WI38 (cell line): ENCODE data around the gene RERE.
A peak's percentile ranks its signal among the peaks of the same experiment; 100 is the strongest.

Source experiments
- H3K4me3 ChIP-seq: 2 replicates; pipeline ENCODE4 v1.5.1; 2011; ENCODE audit warnings: low read depth, mild to moderate bottlenecking, control low read depth, low read length
- CTCF ChIP-seq: IDR thresholded peaks from 2 replicates; pipeline ENCODE4 v1.5.1; 2012; ENCODE audit warnings: low read depth, mild to moderate bottlenecking, control low read depth, low read length

RERE gene

DNA sequence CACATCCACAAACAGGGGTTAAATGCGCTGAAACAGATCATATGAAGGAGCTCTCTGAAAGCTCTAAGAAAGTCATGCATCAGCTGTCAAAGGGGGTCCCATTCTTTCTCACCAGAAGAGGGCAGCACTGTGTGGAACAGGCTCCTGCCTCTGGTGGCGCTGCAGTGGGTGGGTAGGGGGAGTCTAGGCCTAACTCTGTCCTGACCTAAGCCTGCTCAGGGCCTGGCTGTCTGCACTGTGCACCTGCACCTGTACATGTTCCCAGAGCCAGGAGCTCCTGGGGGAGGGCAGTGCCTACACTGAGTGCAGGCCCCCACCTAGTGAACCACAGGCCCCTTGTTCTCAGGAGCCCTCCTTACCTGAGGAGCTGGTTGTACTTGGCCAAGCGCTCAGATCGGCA lies 45.1 kb upstream of the RERE start:
- TF ChIP-seq CTCF = peak; percentile 55
- no peak overlapping the region for H3K4me3 ChIP-seq

DNA sequence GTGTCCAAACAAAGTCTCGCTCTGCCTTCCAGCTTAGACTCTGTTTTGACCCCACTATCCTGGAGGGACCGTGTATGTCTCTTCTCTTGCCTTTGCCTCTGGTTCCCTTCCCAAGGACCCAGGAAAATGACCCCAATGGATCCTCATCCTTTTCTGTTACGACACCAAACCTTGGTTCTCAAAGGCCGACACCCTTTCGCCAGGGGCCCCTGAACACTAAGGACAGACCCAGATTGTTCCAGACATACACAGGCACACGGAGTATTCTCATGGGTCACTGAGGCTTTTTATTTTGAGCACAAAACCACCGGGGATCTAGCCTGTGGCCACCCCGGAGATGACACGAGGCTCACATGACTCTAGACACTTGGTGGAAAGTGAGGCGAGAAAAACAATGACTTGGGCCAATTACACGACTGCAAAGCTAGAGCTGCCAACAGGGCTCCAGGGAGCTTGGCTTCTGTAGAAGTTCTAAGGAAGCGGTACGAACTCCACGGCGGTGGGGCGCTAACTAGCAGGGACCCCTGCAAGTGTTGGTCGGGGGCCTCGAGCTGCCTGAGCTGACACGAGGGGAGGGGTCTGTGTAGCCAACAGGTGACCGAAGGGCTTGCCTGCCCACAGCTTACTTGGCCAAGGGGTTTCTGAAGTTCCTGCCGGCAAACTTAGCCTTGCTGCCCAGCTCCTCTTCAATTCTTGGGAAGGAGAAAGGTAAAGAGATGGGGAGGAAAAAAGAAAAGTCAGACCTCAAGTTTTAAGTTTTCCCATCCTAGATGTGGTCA lies 43.5 kb upstream of the RERE start:
- no peak overlapping the region for H3K4me3 ChIP-seq
- TF ChIP-seq CTCF = no peak

DNA sequence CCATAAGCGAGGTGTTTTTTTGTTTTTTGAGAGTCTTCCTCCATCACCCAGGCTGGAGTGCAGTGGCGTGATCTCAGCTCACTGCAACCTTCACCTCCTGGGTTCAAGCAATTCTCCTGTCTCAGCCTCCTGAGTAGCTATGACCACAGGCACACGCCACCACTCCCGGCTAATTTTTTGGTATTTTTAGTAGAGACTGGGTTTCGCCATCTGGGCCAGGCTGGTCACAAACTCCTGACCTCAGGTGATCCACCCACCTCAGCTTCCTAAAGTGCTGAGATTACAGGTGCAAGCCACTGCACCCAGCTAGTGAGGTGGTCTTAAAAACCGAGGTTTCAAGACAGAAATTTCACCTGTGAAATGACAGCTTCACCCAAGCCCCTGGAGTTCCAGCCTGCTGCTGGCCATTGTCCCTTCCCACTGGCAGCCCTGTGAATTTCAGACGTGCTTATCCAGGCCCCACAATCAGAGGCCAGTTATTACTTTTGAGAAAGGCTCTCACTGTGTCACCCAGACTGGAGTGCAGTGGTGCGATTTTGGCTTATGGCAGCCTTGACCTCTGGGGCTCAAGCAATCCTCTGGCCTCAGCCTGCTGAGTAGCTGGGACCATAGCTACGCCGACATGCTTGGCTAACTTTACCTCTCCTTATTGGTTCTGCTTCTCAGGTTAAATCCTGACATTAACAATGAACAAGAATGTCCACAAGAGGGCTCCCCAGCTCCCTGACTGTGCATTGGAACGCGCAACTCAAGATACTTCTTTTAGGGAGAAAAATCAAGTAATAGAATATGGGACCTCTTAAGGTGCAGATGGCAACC lies 41.7 kb upstream of the RERE start:
- peak; percentile 50 for TF ChIP-seq CTCF
- no peak overlapping the region for H3K4me3 ChIP-seq

DNA sequence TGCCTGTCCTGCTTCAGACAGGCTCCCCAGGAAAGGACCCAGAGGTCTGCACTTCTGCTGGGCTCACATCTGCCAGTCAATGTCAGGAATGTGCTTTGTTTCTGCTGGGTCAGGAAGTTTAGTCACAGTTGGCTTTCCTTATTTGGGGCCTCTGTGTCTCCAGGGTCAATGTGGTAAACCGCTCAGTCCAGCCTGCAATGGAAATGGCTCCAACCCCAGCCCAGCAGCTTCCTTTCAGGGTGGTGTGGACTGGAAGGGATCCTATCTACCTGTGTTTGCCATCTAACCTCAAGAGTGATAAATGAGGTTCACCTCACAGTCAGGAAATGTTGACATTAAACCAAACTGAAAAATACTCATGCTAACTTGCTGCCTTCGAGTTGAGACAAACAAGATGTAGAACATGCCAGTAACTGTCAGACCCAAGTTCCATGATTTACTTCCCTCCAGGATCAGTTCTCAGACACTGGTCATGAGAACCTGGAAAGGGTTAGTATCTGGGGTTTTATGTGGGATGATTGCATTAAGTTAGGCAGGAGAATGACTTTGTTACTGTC lies 40.8 kb upstream of the RERE start:
- H3K4me3 ChIP-seq = no peak overlapping the region
- TF ChIP-seq CTCF = no peak

- TF ChIP-seq CTCF = no peak
- H3K4me3 ChIP-seq = no peak overlapping the region
Observed at GRCh38 chr1:8856689-8857412, 39.4 kb upstream of the RERE start.

DNA sequence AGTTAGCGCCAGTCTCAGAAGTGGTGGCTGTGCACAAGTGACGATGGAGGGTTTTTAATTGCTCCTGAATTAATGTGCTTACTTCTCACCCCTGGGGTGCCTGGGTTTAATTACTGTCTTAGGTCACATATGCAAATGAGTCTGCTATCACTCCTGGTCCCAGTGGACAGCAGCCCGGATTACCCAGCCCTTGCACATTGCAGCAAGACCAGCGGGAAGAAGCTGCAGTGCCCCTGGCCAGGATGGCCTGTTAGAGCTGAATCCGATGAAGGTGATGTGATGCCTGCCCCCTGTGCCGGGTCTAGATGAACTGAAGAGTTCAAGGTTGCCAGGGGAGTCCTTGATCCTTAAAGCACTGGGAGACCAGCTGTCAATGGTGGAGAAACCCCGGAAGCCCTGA lies 36.8 kb upstream of the RERE start:
- H3K4me3 ChIP-seq = no peak overlapping the region
- no peak for TF ChIP-seq CTCF

DNA sequence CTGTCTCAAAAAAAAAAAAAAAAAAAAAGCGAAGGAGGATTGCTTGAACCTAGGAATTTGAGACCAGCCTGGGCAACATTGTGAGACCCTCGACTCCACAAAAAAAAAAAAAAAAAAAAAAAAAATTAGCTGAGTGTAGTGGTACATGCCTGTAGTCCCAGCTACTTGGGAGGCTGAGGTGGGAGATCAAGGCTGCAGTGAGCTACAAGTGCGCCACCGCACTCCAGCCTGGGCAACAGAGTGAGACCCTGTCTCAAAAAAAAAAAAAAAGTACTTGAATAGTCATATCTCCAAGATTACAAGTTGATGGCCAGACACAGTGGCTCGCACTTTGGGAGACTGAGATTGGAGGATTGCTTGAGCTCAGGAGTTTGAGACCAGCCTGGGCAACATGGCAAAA lies 33.6 kb upstream of the RERE start:
- no peak for TF ChIP-seq CTCF
- H3K4me3 ChIP-seq = no peak overlapping the region
